ENCODE data around the gene ZNF283. TPM values are rescaled to one million over a fixed set of nuclear protein-coding genes. Genes with fewer than 3 reads are reported as not detected.

The ZNF283 gene
- total RNA-seq, 1 donor from 2014 or later, result 7.9 TPM

- Histone ChIP-seq H3K9me3 (no peaks in the 10 kb centered on the region), H3K27me3 (no peaks in the 10 kb centered on the region), H3K36me3 (no peaks in the 10 kb centered on the region), H3K4me1 (no peaks in the 10 kb centered on the region), H3K4me3 (no peak overlapping the region), H3K27ac (no peak overlapping the region)
- intact Hi-C loops (cut with DNase I), result no loop called here
- TF ChIP-seq POLR2AphosphoS5 (IDR thresholded peaks at IDR 0.05; ENCODE audit: insufficient read depth in 1 of 2, low read depth in 1 of 2), result no peak
- TF ChIP-seq, protein P1, sequence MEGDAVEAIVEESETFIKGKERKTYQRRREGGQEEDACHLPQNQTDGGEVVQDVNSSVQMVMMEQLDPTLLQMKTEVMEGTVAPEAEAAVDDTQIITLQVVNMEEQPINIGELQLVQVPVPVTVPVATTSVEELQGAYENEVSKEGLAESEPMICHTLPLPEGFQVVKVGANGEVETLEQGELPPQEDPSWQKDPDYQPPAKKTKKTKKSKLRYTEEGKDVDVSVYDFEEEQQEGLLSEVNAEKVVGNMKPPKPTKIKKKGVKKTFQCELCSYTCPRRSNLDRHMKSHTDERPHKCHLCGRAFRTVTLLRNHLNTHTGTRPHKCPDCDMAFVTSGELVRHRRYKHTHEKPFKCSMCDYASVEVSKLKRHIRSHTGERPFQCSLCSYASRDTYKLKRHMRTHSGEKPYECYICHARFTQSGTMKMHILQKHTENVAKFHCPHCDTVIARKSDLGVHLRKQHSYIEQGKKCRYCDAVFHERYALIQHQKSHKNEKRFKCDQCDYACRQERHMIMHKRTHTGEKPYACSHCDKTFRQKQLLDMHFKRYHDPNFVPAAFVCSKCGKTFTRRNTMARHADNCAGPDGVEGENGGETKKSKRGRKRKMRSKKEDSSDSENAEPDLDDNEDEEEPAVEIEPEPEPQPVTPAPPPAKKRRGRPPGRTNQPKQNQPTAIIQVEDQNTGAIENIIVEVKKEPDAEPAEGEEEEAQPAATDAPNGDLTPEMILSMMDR (IDR thresholded peaks at IDR 0.05), result no peak
- TF ChIP-seq POLR2A (IDR thresholded peaks at IDR 0.05), result no peak
- no peak for DNase-seq (ENCODE audit: extremely low spot score in 2 of 2)
These were observed 19.5 kb upstream of the ZNF283 start for GRCh38 chr19:43807651-43808050.

- no peaks in the 10 kb centered on the region for H3K4me1 ChIP-seq
- H3K27me3 ChIP-seq, result no peaks in the 10 kb centered on the region
- H3K36me3 ChIP-seq, result no peaks in the 10 kb centered on the region
- TF ChIP-seq POLR2A (IDR thresholded peaks at IDR 0.05) (no peak), POLR2AphosphoS5 (IDR thresholded peaks at IDR 0.05; ENCODE audit: insufficient read depth in 1 of 2, low read depth in 1 of 2) (peak in 1 of 2 donors; percentile 49)
- TF ChIP-seq, protein P1 (IDR thresholded peaks at IDR 0.05), result peak in 1 of 3 experiments; percentile 27
- H3K27ac ChIP-seq, result no peak overlapping the region
- H3K9me3 ChIP-seq, result no peaks in the 10 kb centered on the region
- intact Hi-C loops (cut with DNase I), result no loop called here
- DNase-seq (ENCODE audit: extremely low spot score in 2 of 2), result no peak
- H3K4me3 ChIP-seq, result no peak overlapping the region
These were observed 17.1 kb upstream of the ZNF283 start for GRCh38 chr19:43809762-43810696.

- H3K36me3 ChIP-seq, result no peaks in the 10 kb centered on the region
- DNase-seq (ENCODE audit: extremely low spot score in 2 of 2), result no peak
- TF ChIP-seq, protein P1 (IDR thresholded peaks at IDR 0.05), result no peak
- no peak for TF ChIP-seq POLR2A (IDR thresholded peaks at IDR 0.05)
- H3K27me3 ChIP-seq, result no peaks in the 10 kb centered on the region
- intact Hi-C loops (cut with DNase I), result no loop called here
- no peaks in the 10 kb centered on the region for H3K4me1 ChIP-seq
- no peak overlapping the region for H3K27ac ChIP-seq
- no peak overlapping the region for H3K4me3 ChIP-seq
- H3K9me3 ChIP-seq, result no peaks in the 10 kb centered on the region
These were observed 15.3 kb upstream of the ZNF283 start for GRCh38 chr19:43811837-43812236.

GRCh38 chr19:43812259-43812658, 14.9 kb upstream of the ZNF283 start:
- Histone ChIP-seq H3K36me3 (no peaks in the 10 kb centered on the region), H3K9me3 (no peaks in the 10 kb centered on the region), H3K4me1 (no peaks in the 10 kb centered on the region), H3K27me3 (no peaks in the 10 kb centered on the region), H3K4me3 (no peak overlapping the region), H3K27ac (no peak overlapping the region)
- no peak for DNase-seq (ENCODE audit: extremely low spot score in 2 of 2)
- TF ChIP-seq, protein P1 (IDR thresholded peaks at IDR 0.05), result no peak
- TF ChIP-seq POLR2AphosphoS5 (IDR thresholded peaks at IDR 0.05; ENCODE audit: insufficient read depth in 1 of 2, low read depth in 1 of 2) (no peak), POLR2A (IDR thresholded peaks at IDR 0.05) (no peak)
- intact Hi-C loops (cut with DNase I), result no loop called here

- Histone ChIP-seq H3K4me3 (no peak overlapping the region), H3K27me3 (no peaks in the 10 kb centered on the region), H3K27ac (no peak overlapping the region), H3K9me3 (no peaks in the 10 kb centered on the region), H3K4me1 (no peaks in the 10 kb centered on the region), H3K36me3 (no peaks in the 10 kb centered on the region)
- no peak for TF ChIP-seq POLR2A (IDR thresholded peaks at IDR 0.05)
- TF ChIP-seq, protein P1 (IDR thresholded peaks at IDR 0.05), result no peak
- TF ChIP-seq POLR2AphosphoS5 (IDR thresholded peaks at IDR 0.05; ENCODE audit: insufficient read depth in 1 of 2, low read depth in 1 of 2), result no peak
- intact Hi-C loops (cut with DNase I), result no loop called here
- no peak for DNase-seq (ENCODE audit: extremely low spot score in 2 of 2)
These were observed 14.4 kb upstream of the ZNF283 start for GRCh38 chr19:43812688-43813087.
